Measurements from ENCODE around the gene AGA.

The AGA gene

DNA sequence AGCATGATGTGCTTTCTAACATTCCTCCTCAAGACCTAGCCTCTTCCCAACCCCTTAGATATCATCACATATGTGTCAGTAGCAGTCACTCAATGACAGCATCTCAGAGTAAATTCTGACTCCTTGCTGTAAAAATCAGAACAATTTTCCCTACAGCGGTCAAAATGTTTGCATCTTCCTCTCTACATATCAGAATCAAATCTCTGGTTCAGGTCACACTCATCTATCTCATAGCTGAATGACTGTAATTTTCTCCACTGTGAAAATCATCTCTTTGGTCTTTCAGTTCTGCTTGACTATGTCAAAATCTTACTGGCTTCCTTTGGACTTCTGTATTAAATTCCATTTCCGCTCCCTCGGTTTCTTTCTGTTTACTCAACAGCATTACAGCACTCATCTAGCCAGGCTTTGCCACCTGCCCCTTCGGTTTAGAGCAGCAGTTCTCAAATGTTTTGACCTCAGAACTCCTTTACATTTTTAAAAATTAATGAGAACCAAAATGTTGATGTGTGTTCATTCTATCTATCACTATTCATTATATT, 57.3 kb downstream of the AGA start:
- DNase-seq: no peak

DNA sequence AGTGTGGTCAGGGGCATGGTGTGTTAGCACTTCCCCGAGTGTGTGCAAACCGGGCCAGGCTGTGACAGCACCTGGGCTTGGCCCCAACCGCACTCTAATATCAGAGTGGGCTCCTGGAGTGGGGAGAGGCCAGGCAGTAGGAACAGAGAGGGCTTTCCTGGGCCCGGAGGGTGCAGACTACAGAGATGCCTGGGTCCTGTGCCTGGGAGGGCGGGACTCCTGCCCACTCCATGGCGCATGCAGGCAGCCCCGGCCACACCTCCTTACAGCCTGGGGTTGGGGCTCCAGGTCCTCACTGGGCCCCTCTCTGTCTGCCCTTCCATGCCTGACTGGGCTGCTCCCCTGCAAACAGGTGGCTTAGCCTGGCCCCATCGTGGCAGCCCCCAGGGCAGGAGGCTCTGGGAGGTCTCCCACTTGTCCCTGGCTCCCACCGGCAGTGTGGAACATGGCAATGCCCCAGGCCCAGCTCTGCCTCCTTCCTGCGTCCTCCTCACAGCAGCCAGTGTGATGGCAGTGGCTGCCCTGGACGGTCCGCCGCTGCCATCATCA, 60.4 kb downstream of the AGA start:
- DNase-seq: no peak
